Natural killer cell (primary cell): ENCODE data around the gene ARIH2. TPM values are rescaled to one million over a fixed set of nuclear protein-coding genes. Genes with fewer than 3 reads are reported as not detected.

Experiments
- ATAC-seq, 3 donors: fragments of 150-1000 bp in 2 of 3; fragments of 200-7000 bp in 1 of 3; cut with Tn5 transposase; 1 replicate in 1 of 3; 2 replicates in 2 of 3; pipeline ENCODE4 v1.10.0; 2021; ENCODE audit warnings: mild to moderate bottlenecking in 2 of 3, moderate library complexity in 2 of 3
- DNase-seq, 2 donors: peaks; one replicate each; pipeline versions ENCODE4 v3.0.0 to v3.0.0-alpha.2; 2013 to 2021; ENCODE audit warnings: mixed read lengths in 1 of 2
- H3K27ac ChIP-seq: one replicate; pipeline ENCODE4 v1.5.1; 2013; ENCODE audit warnings: mild to moderate bottlenecking, low read length
- H3K27me3 ChIP-seq: one replicate; pipeline ENCODE4 v1.6.1; 2013; ENCODE audit warnings: low read length; ENCODE audit not compliant: control insufficient read depth, insufficient read depth
- H3K36me3 ChIP-seq: one replicate; pipeline ENCODE4 v1.6.1; 2013; ENCODE audit warnings: low read length; ENCODE audit not compliant: control insufficient read depth, insufficient read depth
- H3K4me1 ChIP-seq: one replicate; pipeline ENCODE4 v1.6.1; 2013; ENCODE audit warnings: low read length; ENCODE audit not compliant: control insufficient read depth, insufficient read depth
- H3K4me3 ChIP-seq: one replicate; pipeline ENCODE4 v1.5.1; 2013; ENCODE audit warnings: low read length
- H3K9me3 ChIP-seq: one replicate; pipeline ENCODE4 v1.6.1; 2013; ENCODE audit warnings: low read length; ENCODE audit not compliant: control insufficient read depth, insufficient read depth
- H3K27ac Mint-ChIP-seq, 2 donors: one replicate each; pipeline ENCODE4 v1.8.0; 2022; ENCODE audit warnings: mild to moderate bottlenecking in 2 of 2, mixed read lengths in 2 of 2, moderate library complexity in 1 of 2
- H3K27me3 Mint-ChIP-seq, 2 donors: one replicate each; pipeline ENCODE4 v1.8.0; 2022; ENCODE audit warnings: low read depth in 2 of 2, mixed read lengths in 2 of 2
- H3K36me3 Mint-ChIP-seq: one replicate; pipeline ENCODE4 v1.8.0; 2022; ENCODE audit warnings: mixed read lengths
- H3K4me1 Mint-ChIP-seq, 2 donors: one replicate each; pipeline ENCODE4 v1.8.0; 2022; ENCODE audit warnings: mixed read lengths in 2 of 2
- H3K4me3 Mint-ChIP-seq: one replicate; pipeline ENCODE4 v1.8.0; 2022; ENCODE audit warnings: mild to moderate bottlenecking, moderate library complexity, mixed read lengths
- H3K9me3 Mint-ChIP-seq, 2 donors: one replicate each; pipeline ENCODE4 v1.8.0; 2022; ENCODE audit warnings: mixed read lengths in 2 of 2
- CTCF ChIP-seq: fragments of 200-600 bp; IDR thresholded peaks from one replicate; pipeline ENCODE4 v1.8.0; 2022; ENCODE audit warnings: antibody characterized with exemption
- WGBS: methylation state at CpG from one replicate; pipeline ENCODE4 v1.1.7; 2013; ENCODE audit warnings: missing lambda C conversion rate; ENCODE audit not compliant: insufficient coverage; 5-methylcytosine and 5-hydroxymethylcytosine counted together
- intact Hi-C: fragments of 100-400 bp; cut with micrococcal nuclease; formaldehyde crosslinking; loops from one replicate; pipeline ENCODE4 v1.14.2; 2022
- total RNA-seq, 4 donors: library from RNA; stranded (reverse); fragments of 120-200 nt in 1 of 4; gene quantifications; one replicate each; pipeline versions ENCODE4 v1.2.3 to v1.2.4, GENCODE V29; 2013 to 2022

ARIH2 gene
- total RNA-seq, 3 donors from 2014 or later (not counting 1 experiment from before 2014, with no cell fraction given) = 239 to 291 (median 243) TPM

- no peak for ATAC-seq
- intact Hi-C loops = no loop called here
- H3K27ac ChIP-seq = no peak overlapping the region
- WGBS = 97% methylated on average over 6 of the region's 6 CpGs
- DNase-seq = no peak
- H3K9me3 ChIP-seq = no peaks in the 10 kb centered on the region
- Mint-ChIP-seq H3K27ac (peak overlapping the region; percentile 99 to 100), H3K36me3 (peaks cover 13% of the 10 kb centered on the region), H3K4me1 (peaks cover 23 to 33% of the 10 kb centered on the region in 2 donors), H3K4me3 (no peak overlapping the region), H3K9me3 (no peaks in the 10 kb centered on the region), H3K27me3 (no peaks in the 10 kb centered on the region)
- peaks cover 54% of the 10 kb centered on the region for H3K36me3 ChIP-seq
- H3K4me3 ChIP-seq = no peak overlapping the region
- no peaks in the 10 kb centered on the region for H3K27me3 ChIP-seq
- peaks cover 14% of the 10 kb centered on the region for H3K4me1 ChIP-seq
- TF ChIP-seq CTCF = no peak
These were observed 111.7 kb downstream of the ARIH2 start for GRCh38 chr3:49030321-49030720.

- Histone ChIP-seq H3K4me1 (peaks cover 14% of the 10 kb centered on the region), H3K27ac (no peak overlapping the region), H3K36me3 (peaks cover 52% of the 10 kb centered on the region), H3K4me3 (no peak overlapping the region), H3K27me3 (no peaks in the 10 kb centered on the region), H3K9me3 (no peaks in the 10 kb centered on the region)
- Mint-ChIP-seq H3K4me3 (no peak overlapping the region), H3K9me3 (no peaks in the 10 kb centered on the region), H3K27me3 (no peaks in the 10 kb centered on the region), H3K36me3 (peaks cover 13% of the 10 kb centered on the region), H3K4me1 (peaks cover 20 to 21% of the 10 kb centered on the region in 2 donors), H3K27ac (no peak overlapping the region)
- intact Hi-C loops = no loop called here
- DNase-seq = no peak
- ATAC-seq = no peak
- TF ChIP-seq CTCF = no peak
- WGBS = 96% methylated on average over 6 of the region's 6 CpGs
These were observed 114.1 kb downstream of the ARIH2 start for GRCh38 chr3:49032646-49033304.

- Mint-ChIP-seq H3K27ac (peak overlapping the region in 1 of 2 donors; percentile 41), H3K9me3 (no peaks in the 10 kb centered on the region), H3K4me3 (no peak overlapping the region), H3K4me1 (peaks cover 1 to 3% of the 10 kb centered on the region in 2 donors), H3K27me3 (no peaks in the 10 kb centered on the region), H3K36me3 (peaks cover 13% of the 10 kb centered on the region)
- no peaks in the 10 kb centered on the region for H3K27me3 ChIP-seq
- no peak overlapping the region for H3K27ac ChIP-seq
- H3K4me1 ChIP-seq = no peaks in the 10 kb centered on the region
- intact Hi-C loops = no loop called here
- no peak overlapping the region for H3K4me3 ChIP-seq
- WGBS = 96% methylated on average over 2 of the region's 2 CpGs
- no peaks in the 10 kb centered on the region for H3K9me3 ChIP-seq
- no peak for DNase-seq
- H3K36me3 ChIP-seq = peaks cover 59% of the 10 kb centered on the region
- ATAC-seq = no peak
- TF ChIP-seq CTCF = no peak
These were observed 116.0 kb downstream of the ARIH2 start for GRCh38 chr3:49034650-49035049.

- H3K27me3 ChIP-seq = no peaks in the 10 kb centered on the region
- no peak overlapping the region for H3K27ac ChIP-seq
- 93% methylated on average over 3 of the region's 3 CpGs for WGBS
- Mint-ChIP-seq H3K27ac (peak overlapping the region in 1 of 2 donors; percentile 41), H3K4me3 (no peak overlapping the region), H3K36me3 (peaks cover 13% of the 10 kb centered on the region), H3K9me3 (no peaks in the 10 kb centered on the region), H3K27me3 (no peaks in the 10 kb centered on the region), H3K4me1 (no peaks in the 10 kb centered on the region)
- H3K4me1 ChIP-seq = no peaks in the 10 kb centered on the region
- intact Hi-C loops = no loop called here
- DNase-seq (no peak), ATAC-seq (no peak)
- no peaks in the 10 kb centered on the region for H3K9me3 ChIP-seq
- H3K4me3 ChIP-seq = no peak overlapping the region
- no peak for TF ChIP-seq CTCF
- peaks cover 58% of the 10 kb centered on the region for H3K36me3 ChIP-seq
These were observed 116.6 kb downstream of the ARIH2 start for GRCh38 chr3:49035281-49035680.
